ENCODE results near the gene UHMK1. TPM values are rescaled to one million over a fixed set of nuclear protein-coding genes. Genes with fewer than 3 reads are reported as not detected.

UHMK1 gene
- total RNA-seq, 4 donors from 2014 or later = 36.1 to 56.9 (median 49.2) TPM

DNA sequence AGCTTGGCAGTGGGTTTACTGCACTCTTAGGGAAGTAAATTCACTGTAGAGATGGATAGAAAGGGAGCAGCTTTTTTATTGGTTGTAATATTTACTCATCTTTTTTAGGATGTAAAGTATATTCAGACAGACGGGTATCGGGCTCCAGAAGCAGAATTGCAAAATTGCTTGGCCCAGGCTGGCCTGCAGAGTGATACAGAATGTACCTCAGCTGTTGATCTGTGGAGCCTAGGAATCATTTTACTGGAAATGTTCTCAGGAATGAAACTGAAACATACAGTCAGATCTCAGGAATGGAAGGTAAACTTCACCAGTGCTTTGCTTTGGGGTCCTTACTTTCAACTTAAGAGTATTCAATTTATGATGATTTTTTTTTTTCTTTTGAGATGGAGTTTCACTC is 3.2 kb downstream of the UHMK1 start:
- no peak for DNase-seq (ENCODE audit: low spot score in 2 of 2)
- Histone ChIP-seq H3K36me3 (peaks cover 0 to 55% (median 5%) of the 10 kb centered on the region in 3 donors), H3K4me1 (peaks cover 0 to 34% (median 16%) of the 10 kb centered on the region in 4 donors)

DNA sequence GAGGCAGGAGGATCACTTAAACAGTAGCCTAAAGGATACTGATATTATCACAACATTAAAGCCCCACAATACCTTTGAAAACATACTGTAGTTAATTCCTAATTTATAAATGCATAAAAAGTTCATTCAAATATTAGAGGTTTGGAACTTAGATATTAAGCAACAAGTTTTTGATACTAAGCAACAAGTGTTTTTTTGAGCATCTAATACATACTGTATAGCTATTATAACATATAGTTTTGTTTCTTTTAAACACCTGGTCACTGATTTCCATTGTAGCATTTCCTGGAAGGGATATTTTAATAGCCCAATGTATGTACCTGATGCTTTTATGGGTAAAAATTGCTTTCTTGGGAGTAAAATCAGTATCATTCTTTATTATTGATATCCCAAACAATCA is 4.5 kb downstream of the UHMK1 start:
- Histone ChIP-seq H3K27ac (no peak overlapping the region), H3K4me3 (no peak overlapping the region), H3K4me1 (peaks cover 0 to 34% (median 16%) of the 10 kb centered on the region in 4 donors), H3K9me3 (no peaks in the 10 kb centered on the region), H3K36me3 (peaks cover 0 to 65% (median 5%) of the 10 kb centered on the region in 3 donors), H3K27me3 (no peaks in the 10 kb centered on the region)
- no peak for DNase-seq (ENCODE audit: low spot score in 2 of 2)
- TF ChIP-seq EP300 (IDR thresholded peaks at IDR 0.05) = no peak
- TF ChIP-seq POLR2A (IDR thresholded peaks at IDR 0.05) = no peak
- no peak for TF ChIP-seq CTCF (IDR thresholded peaks at IDR 0.05)

More for the DNA sequence above, 3.2 kb downstream of the UHMK1 start:
- TF ChIP-seq CTCF (IDR thresholded peaks at IDR 0.05) (no peak), POLR2A (IDR thresholded peaks at IDR 0.05) (no peak), EP300 (IDR thresholded peaks at IDR 0.05) (no peak)
- WGBS, 2 donors = 80 to 87% methylated on average over 2 of the region's 2 CpGs
- H3K9me3 ChIP-seq = no peaks in the 10 kb centered on the region
- no peak overlapping the region for H3K4me3 ChIP-seq
- H3K27ac ChIP-seq = no peak overlapping the region
- no peaks in the 10 kb centered on the region for H3K27me3 ChIP-seq

DNA sequence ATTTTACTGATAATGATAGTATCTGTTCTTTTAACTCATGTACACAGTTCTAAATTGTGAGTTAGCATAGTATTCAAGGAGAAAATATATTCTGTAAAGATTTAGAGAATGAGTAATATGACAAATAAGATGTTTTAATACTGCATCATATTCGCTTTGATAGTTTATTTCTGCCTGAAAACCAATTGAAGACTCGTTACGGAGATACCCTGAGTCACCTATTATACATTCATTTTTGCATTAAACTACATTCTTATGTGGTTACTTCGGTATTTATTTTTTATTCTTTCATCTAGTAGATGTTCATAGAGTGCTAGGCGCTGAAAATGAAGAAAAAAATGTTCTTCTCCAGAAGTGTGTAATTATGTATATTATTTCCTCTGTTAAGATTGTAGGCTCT is 5.3 kb downstream of the UHMK1 start:
- H3K27ac ChIP-seq = no peak overlapping the region
- no peak overlapping the region for H3K4me3 ChIP-seq
- H3K4me1 ChIP-seq = peaks cover 0 to 34% (median 16%) of the 10 kb centered on the region in 4 donors
- peaks cover 0 to 72% (median 5%) of the 10 kb centered on the region in 3 donors for H3K36me3 ChIP-seq
- TF ChIP-seq POLR2A (IDR thresholded peaks at IDR 0.05) (no peak), EP300 (IDR thresholded peaks at IDR 0.05) (no peak), CTCF (IDR thresholded peaks at IDR 0.05) (no peak)
- DNase-seq (ENCODE audit: low spot score in 2 of 2) = no peak
- no peaks in the 10 kb centered on the region for H3K27me3 ChIP-seq
- no peaks in the 10 kb centered on the region for H3K9me3 ChIP-seq
- WGBS, 2 donors = 92 to 95% methylated on average over 5 of the region's 5 CpGs

DNA sequence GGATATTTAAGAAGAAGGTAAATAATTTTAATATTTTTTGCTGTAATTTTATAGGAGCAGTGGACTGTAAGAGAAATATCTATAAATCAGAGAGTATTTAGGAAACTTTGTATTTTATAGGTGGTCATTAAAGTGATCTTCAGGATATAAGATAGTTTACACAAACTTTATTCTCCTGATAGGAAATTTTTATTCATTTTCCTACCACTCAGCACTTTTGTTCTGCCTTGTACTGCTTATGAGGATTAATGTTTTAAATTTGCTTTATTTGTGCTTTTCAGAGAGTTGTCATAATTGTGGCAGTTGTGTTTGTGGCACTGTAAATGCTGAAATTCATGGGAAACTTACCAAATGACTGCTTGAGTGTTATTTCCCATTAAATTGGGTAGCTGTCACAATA is 29.7 kb downstream of the UHMK1 start:
- Histone ChIP-seq H3K27me3 (no peaks in the 10 kb centered on the region), H3K4me1 (no peaks in the 10 kb centered on the region), H3K9me3 (no peaks in the 10 kb centered on the region), H3K27ac (no peak overlapping the region), H3K4me3 (no peak overlapping the region), H3K36me3 (peaks cover 0 to 49% (median 0%) of the 10 kb centered on the region in 3 donors)
- no peak for TF ChIP-seq POLR2A (IDR thresholded peaks at IDR 0.05)
- TF ChIP-seq EP300 (IDR thresholded peaks at IDR 0.05) = no peak
- no peak for TF ChIP-seq CTCF (IDR thresholded peaks at IDR 0.05)
- no peak for DNase-seq (ENCODE audit: low spot score in 2 of 2)

DNA sequence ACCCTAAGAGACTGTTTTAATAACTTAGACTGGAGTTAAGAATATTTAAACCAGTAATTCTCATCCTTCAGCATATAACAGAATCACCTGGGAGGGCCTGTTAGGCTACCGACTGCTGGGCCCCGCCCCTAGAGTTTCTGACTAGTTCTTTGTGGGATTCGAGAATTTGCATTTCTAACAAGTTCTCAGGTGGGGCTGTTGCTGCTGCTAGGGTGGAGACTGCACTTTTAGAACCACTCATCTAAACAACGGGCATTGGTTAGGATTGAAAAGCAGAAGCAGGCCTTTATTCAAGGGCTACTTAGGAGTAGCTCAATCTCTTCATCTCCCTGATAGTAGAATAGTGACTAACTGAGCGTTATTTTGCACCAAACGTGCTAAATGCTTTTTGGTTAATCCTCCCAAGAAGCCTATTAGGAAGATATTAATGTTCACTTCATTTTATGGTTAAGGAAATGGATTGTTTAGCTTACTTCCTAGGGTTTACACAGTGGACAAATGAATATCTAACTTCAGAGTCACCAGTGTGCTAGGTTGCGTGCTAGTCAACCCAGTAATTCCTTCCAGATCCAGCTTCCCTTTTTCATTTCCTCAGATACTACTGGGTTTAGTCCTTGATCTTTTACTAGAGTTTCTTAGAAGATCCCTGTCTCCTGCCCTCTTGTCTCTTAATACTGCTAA is 32.8 kb downstream of the UHMK1 start:
- 65 to 69% methylated on average over 7 of the region's 7 CpGs for WGBS, 2 donors
- H3K4me1 ChIP-seq = no peaks in the 10 kb centered on the region
- H3K4me3 ChIP-seq = no peak overlapping the region
- H3K9me3 ChIP-seq = no peaks in the 10 kb centered on the region
- TF ChIP-seq POLR2A (IDR thresholded peaks at IDR 0.05) (no peak), CTCF (IDR thresholded peaks at IDR 0.05) (no peak), EP300 (IDR thresholded peaks at IDR 0.05) (no peak)
- no peak overlapping the region for H3K27ac ChIP-seq
- DNase-seq (ENCODE audit: low spot score in 2 of 2) = no peak
- peaks cover 0 to 18% (median 0%) of the 10 kb centered on the region in 3 donors for H3K36me3 ChIP-seq
- no peaks in the 10 kb centered on the region for H3K27me3 ChIP-seq
